HG03571 (cell line): ENCODE results near the gene SMARCA5.
"Not testable (repeated sequence)": the region's sequence is repeated elsewhere in the genome, so short reads cannot be mapped to it uniquely, and the experiment has no call there.

Experiments used
- ATAC-seq: cut with Tn5 transposase; IDR thresholded peaks from one replicate; pipeline ENCODE4 v1.9.1; 2021; ENCODE audit not compliant: unreplicated experiment

Gene SMARCA5

GRCh38 chr4:143513314-143514168 lies at the start of gene SMARCA5:
Gene SMARCA5 (plus strand): TSS chr4:143513702. CDS start chr4:143513925, 223 bp downstream.
- ATAC-seq: peak; percentile 89

GRCh38 chr4:143473334-143474126 lies 40.0 kb upstream of the SMARCA5 start:
- peak; percentile 60 for ATAC-seq

- no peak for ATAC-seq
Observed at GRCh38 chr4:143477487-143477886, 36.0 kb upstream of the SMARCA5 start.

- ATAC-seq: no peak
Observed at GRCh38 chr4:143481361-143481760, 32.1 kb upstream of the SMARCA5 start.

GRCh38 chr4:143482840-143483239 lies 30.7 kb upstream of the SMARCA5 start:
- ATAC-seq: peak; percentile 59

GRCh38 chr4:143486314-143486713 lies 27.2 kb upstream of the SMARCA5 start:
- no peak for ATAC-seq

- no peak for ATAC-seq
Observed at GRCh38 chr4:143488687-143489086, 24.8 kb upstream of the SMARCA5 start.

- no peak for ATAC-seq
Observed at GRCh38 chr4:143489106-143489505, 24.4 kb upstream of the SMARCA5 start.

- ATAC-seq: no peak
Observed at GRCh38 chr4:143498021-143498420, 15.5 kb upstream of the SMARCA5 start.

GRCh38 chr4:143502231-143502630 lies 11.3 kb upstream of the SMARCA5 start:
- ATAC-seq: no peak

GRCh38 chr4:143506031-143506430 lies 7.5 kb upstream of the SMARCA5 start:
- ATAC-seq: no peak

GRCh38 chr4:143511906-143512305 lies 1.6 kb upstream of the SMARCA5 start:
- ATAC-seq: no peak

- peak; percentile 35 for ATAC-seq
Observed at GRCh38 chr4:143512978-143513313, 556 bp upstream of the SMARCA5 start.

- ATAC-seq: no peak
Observed at GRCh38 chr4:143514169-143514495, 630 bp downstream of the SMARCA5 start.

GRCh38 chr4:143514497-143514896 lies 995 bp downstream of the SMARCA5 start:
- ATAC-seq: no peak

GRCh38 chr4:143514901-143515300 lies 1.4 kb downstream of the SMARCA5 start:
- no peak for ATAC-seq

- no peak for ATAC-seq
Observed at GRCh38 chr4:143515905-143516304, 2.4 kb downstream of the SMARCA5 start.

GRCh38 chr4:143517764-143518163 lies 4.3 kb downstream of the SMARCA5 start:
- no peak for ATAC-seq

GRCh38 chr4:143524211-143524610 lies 10.7 kb downstream of the SMARCA5 start:
- no peak for ATAC-seq

- ATAC-seq: not testable (repeated sequence)
Observed at GRCh38 chr4:143528046-143528445, 14.5 kb downstream of the SMARCA5 start.

GRCh38 chr4:143531380-143531779 lies 17.9 kb downstream of the SMARCA5 start:
- peak; percentile 50 for ATAC-seq

- no peak for ATAC-seq
Observed at GRCh38 chr4:143531788-143532491, 18.4 kb downstream of the SMARCA5 start.
